GM12878 (cell line): ENCODE measurements around the gene NOP10. TPM values are rescaled to one million over a fixed set of nuclear protein-coding genes. Genes with fewer than 3 reads are reported as not detected.

Experiments
- ATAC-seq: fragments of 200-7000 bp; cut with Tn5 transposase; 3 replicates; pipeline ENCODE4 v1.9.1; 2020; ENCODE audit warnings: mild to moderate bottlenecking, moderate library complexity
- BruUV-seq: library from RNA; stranded (reverse); fragments of 400-500 nt; replicated peaks from 2 replicates; lab custom pipeline; 2021; lab: Mats Ljungman, UMichigan
- CTCF ChIA-PET: fragments of 300-600 bp; sonication (Branson Sonifier 250); formaldehyde crosslinking; extraction: SDS; loops from one replicate; lab custom pipeline; 2021; ENCODE audit warnings: inconsistent platforms; lab: Yijun Ruan, JAX
- POLR2A ChIA-PET: fragments of 350-600 bp; formaldehyde crosslinking; extraction: SDS; loops from one replicate; lab custom pipeline; 2021; ENCODE audit warnings: inconsistent platforms; lab: Charles Lee
- RAD21 ChIA-PET: fragments of 300-600 bp; sonication (Branson Sonifier 250); formaldehyde crosslinking; loops from one replicate; lab custom pipeline; 2023; ENCODE audit warnings: antibody characterized with exemption; ENCODE audit not compliant: unreplicated experiment; lab: Charles Lee
- SMC1A ChIA-PET: fragments of 300-600 bp; sonication (Branson Sonifier 250); formaldehyde crosslinking; loops from one replicate; lab custom pipeline; 2023; ENCODE audit not compliant: unreplicated experiment, uncharacterized antibody; lab: Charles Lee
- DNase-seq: peaks from one replicate; pipeline ENCODE4 v3.0.0-alpha.2; 2011; ENCODE audit warnings: low read depth, low spot score
- FAIRE-seq: peaks from 3 replicates; lab custom pipeline; 2011; peaks lifted over from hg19 to GRCh38; lab: Jason Lieb, UNC
- H2AFZ ChIP-seq: 2 replicates; pipeline ENCODE4 v1.6.0; 2011; ENCODE audit warnings: low read depth, low read length, control low read depth; ENCODE audit not compliant: control insufficient read depth
- H3K27ac ChIP-seq: 2 replicates; pipeline ENCODE4 v1.5.1; 2011; ENCODE audit warnings: control low read depth; ENCODE audit not compliant: control insufficient read depth, insufficient read depth
- H3K27me3 ChIP-seq, 2 experiments: replicated peaks in 1 of 2; 2 replicates each; pipeline versions ENCODE4 v1.6.0 to v1.6.1; 2011; ENCODE audit warnings: low read length in 1 of 2; ENCODE audit not compliant: control insufficient read depth in 2 of 2, insufficient read depth in 2 of 2
- H3K36me3 ChIP-seq, 2 experiments: 2 replicates each; pipeline ENCODE4 v1.5.1; 2011; ENCODE audit warnings: low read length in 1 of 2; ENCODE audit not compliant: control insufficient read depth in 2 of 2, insufficient read depth in 2 of 2
- H3K4me1 ChIP-seq: 2 replicates; pipeline ENCODE4 v1.6.1; 2011; ENCODE audit warnings: mild to moderate bottlenecking, low read length, moderate library complexity, mixed read lengths; ENCODE audit not compliant: control insufficient read depth, insufficient read depth
- H3K4me2 ChIP-seq: 2 replicates; pipeline ENCODE4 v1.6.0; 2011; ENCODE audit warnings: control low read depth; ENCODE audit not compliant: control insufficient read depth, insufficient read depth
- H3K4me3 ChIP-seq: fragments of 200-600 bp; sonication (generic); 2 replicates; pipeline ENCODE4 v1.5.1; 2016
- H3K79me2 ChIP-seq: 2 replicates; pipeline ENCODE4 v1.6.0; 2011; ENCODE audit warnings: low read length; ENCODE audit not compliant: control insufficient read depth, insufficient read depth
- H3K9ac ChIP-seq: 2 replicates; pipeline ENCODE4 v1.8.0; 2011; ENCODE audit warnings: low read length, control low read depth, mixed read lengths; ENCODE audit not compliant: control insufficient read depth, insufficient read depth
- H3K9me3 ChIP-seq: replicated peaks from 3 replicates; pipeline ENCODE4 v1.5.1; 2011; ENCODE audit warnings: mild to moderate bottlenecking, low read length; ENCODE audit not compliant: control insufficient read depth, insufficient read depth
- H4K20me1 ChIP-seq: 2 replicates; pipeline ENCODE4 v1.6.0; 2011; ENCODE audit not compliant: control insufficient read depth, insufficient read depth
- ATF7 ChIP-seq: fragments of 450-650 bp; IDR thresholded peaks from 2 replicates; pipeline ENCODE4 v1.6.1; 2016; ENCODE audit warnings: low read depth, mild to moderate bottlenecking
- ETV6 ChIP-seq, 2 experiments: fragments of 450-650 bp in 1 of 2; IDR thresholded peaks in 1 of 2; conservative IDR thresholded peaks in 1 of 2; 2 replicates each; pipeline ENCODE4 v1.6.1; 2014; ENCODE audit warnings: antibody characterized with exemption in 1 of 2, borderline replicate concordance in 1 of 2, low read depth in 1 of 2, mild to moderate bottlenecking in 1 of 2, moderate library complexity in 1 of 2
- JUND ChIP-seq: IDR thresholded peaks from 2 replicates; pipeline ENCODE4 v1.6.1; 2012; ENCODE audit warnings: low read depth, mild to moderate bottlenecking, low read length, improper control_type of control experiment, moderate library complexity
- KDM1A ChIP-seq: fragments of 200-600 bp; sonication (generic); IDR thresholded peaks from 2 replicates; pipeline ENCODE4 v1.6.1; 2016; ENCODE audit warnings: borderline replicate concordance
- MEF2B ChIP-seq: fragments of 450-650 bp; IDR thresholded peaks from 2 replicates; pipeline ENCODE4 v1.6.1; 2018; ENCODE audit warnings: mild to moderate bottlenecking, moderate library complexity; ENCODE audit not compliant: partially characterized antibody, poor library complexity, severe bottlenecking
- MTA2 ChIP-seq: fragments of 450-650 bp; IDR thresholded peaks from 2 replicates; pipeline ENCODE4 v1.6.1; 2016; ENCODE audit warnings: low read depth, mild to moderate bottlenecking, moderate library complexity
- RUNX3 ChIP-seq: IDR thresholded peaks from 2 replicates; pipeline ENCODE4 v1.6.1; 2012; ENCODE audit warnings: low read length, inconsistent platforms
- WGBS: methylation state at CpG from one replicate; pipeline ENCODE4 v1.1.6; 2016; ENCODE audit warnings: low lambda C conversion rate; ENCODE audit not compliant: insufficient replicate concordance, insufficient coverage; ENCODE audit errors: missing lambda C conversion rate; 5-methylcytosine and 5-hydroxymethylcytosine counted together
- in situ Hi-C: fragments of 300-500 bp; cut with MboI; formaldehyde crosslinking; loops from 9 replicates; pipeline ENCODE4 v1.14.3; 2018; ENCODE audit warnings: mixed read lengths
- intact Hi-C: fragments of 100-400 bp; cut with micrococcal nuclease; formaldehyde crosslinking; loops from one replicate; pipeline ENCODE4 v1.14.2; 2022; ENCODE audit not compliant: unreplicated experiment
- polyA plus RNA-seq, 11 experiments: library from polyadenylated mRNA; depleted of rRNA in 4 of 11; unstranded in 6 of 11; stranded (reverse) in 5 of 11; fragments of >200 nt; fragmentation: Nextera tagmentation in 4 of 11; fragmentation: Illumina TruSeq in 1 of 11; extraction: Ambion mirVana in 4 of 11; extraction: Trizol in 1 of 11; gene quantifications; 1 replicate in 1 of 11; 2 replicates in 10 of 11; pipeline versions ENCODE4 v1.2.1 to v1.2.3, GENCODE V29; 2011 to 2016; ENCODE audit warnings: inconsistent platforms in 2 of 11, missing spikeins in 2 of 11, low read depth in 1 of 11
- total RNA-seq, 4 experiments: library from RNA; depleted of rRNA in 3 of 4; stranded (reverse); fragments of >200 nt in 3 of 4; fragmentation: Illumina TruSeq in 1 of 4; extraction: Trizol in 1 of 4; gene quantifications; 2 replicates each; pipeline versions ENCODE4 v1.2.1 to v1.2.3, GENCODE V29; 2013 to 2021
- TF ChIP-seq, protein P1 (sequence below): IDR thresholded peaks from 2 replicates; pipeline ENCODE4 v1.6.1; 2012; ENCODE audit warnings: low read depth, low read length, improper control_type of control experiment
- TF ChIP-seq, protein P2 (sequence below): fragments of 450-650 bp; IDR thresholded peaks from 2 replicates; pipeline ENCODE4 v1.6.1; 2017; ENCODE audit warnings: mild to moderate bottlenecking, moderate library complexity
- TF ChIP-seq, protein P3 (sequence below): fragments of 450-650 bp; formaldehyde crosslinking; IDR thresholded peaks from 2 replicates; pipeline ENCODE4 v1.4.0; 2020; ENCODE audit warnings: mild to moderate bottlenecking, moderate library complexity

Gene NOP10
- total and polyA plus RNA-seq, 10 of the 15 experiments (the other 5 are each of a cell fraction or from before 2014, with no cell fraction given), result 225 to 1,778 (median 537) TPM

DNA sequence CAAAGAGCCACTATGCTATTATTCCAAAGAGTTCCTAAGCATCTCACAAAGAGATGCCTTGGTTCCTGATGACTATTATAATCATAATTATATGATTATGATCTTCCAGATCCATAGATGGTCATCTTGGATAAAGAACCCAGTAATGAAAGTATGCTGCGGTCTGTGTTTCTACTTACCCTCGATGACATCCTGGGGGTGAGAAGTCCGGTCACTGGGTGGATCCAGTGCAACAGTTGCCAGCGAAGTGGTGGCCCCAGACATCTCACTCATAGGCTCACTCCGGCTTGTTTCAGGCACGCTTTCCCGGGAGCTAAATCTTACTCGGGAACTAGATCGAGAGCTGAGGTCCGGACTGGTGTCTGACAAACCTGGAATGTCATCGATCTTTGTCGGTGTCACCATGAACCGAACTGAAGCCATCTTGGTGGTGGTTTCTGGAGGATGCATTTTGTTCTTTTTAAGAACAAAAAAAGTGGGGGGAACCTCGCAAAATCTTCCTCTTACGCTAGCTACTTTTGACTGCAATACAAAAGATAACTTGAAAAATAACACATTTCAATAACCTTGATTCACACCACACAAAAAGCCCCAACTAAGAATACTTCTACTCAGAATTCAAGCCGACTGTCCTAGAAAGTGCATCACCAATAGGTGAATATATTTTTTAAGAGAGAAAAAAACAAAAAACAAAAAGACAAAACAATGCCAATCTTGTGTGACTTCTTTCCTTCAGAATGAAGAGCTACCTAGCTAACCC is 6.5 kb downstream of the NOP10 start:
- H3K36me3 ChIP-seq, result peaks cover 0 to 5% of the 10 kb centered on the region in 2 experiments; a peak in 1 of 4 replicates
- ChIA-PET SMC1A (interaction anchor here (0.7 to 7.9 kb wide), 9 partner anchors 10 to 95 kb away, joined by 3 to 89 read pairs (median 8); partner anchors contain the start of gene LPCAT4), POLR2A (interaction anchor here (0.6 to 4.4 kb wide), 8 partner anchors 8 to 127 kb away, joined by 3 to 37 read pairs (median 10); partner anchors contain the start of genes EMC4 and LPCAT4), RAD21 (interaction anchor here (1.0 to 5.1 kb wide), 11 partner anchors 9 to 127 kb away, joined by 3 to 57 read pairs (median 4); partner anchors contain the start of gene LPCAT4), CTCF (interaction anchor here (0.6 to 4.5 kb wide), 8 partner anchors 8 to 252 kb away, joined by 3 to 26 read pairs (median 6); no protein-coding TSS in a partner anchor)
- no peaks in the 10 kb centered on the region for H3K27me3 ChIP-seq
- no peaks in the 10 kb centered on the region for H3K9me3 ChIP-seq
- peak overlapping the region; percentile 28; the same call in 1 of the 2 replicates for H2AFZ ChIP-seq
- ATAC-seq (peak; percentile 32), DNase-seq (no peak), FAIRE-seq (no peak)
- peaks cover 14% of the 10 kb centered on the region for H3K4me1 ChIP-seq
- peak overlapping the region; percentile 94 for H3K27ac ChIP-seq
- peak overlapping the region; percentile 72 for H3K4me3 ChIP-seq
- peaks cover 74% of the 10 kb centered on the region for H3K79me2 ChIP-seq
- H3K9ac ChIP-seq, result peak overlapping the region; percentile 89
- no peaks in the 10 kb centered on the region for H4K20me1 ChIP-seq
- TSS peak; percentile 34 for BruUV-seq
- WGBS, result under 1% methylated on average over 16 of the region's 16 CpGs
- intact Hi-C loops, result loop anchor here (5.0 kb wide), 1 partner anchor 94 kb away; no protein-coding TSS in a partner anchor
- H3K4me2 ChIP-seq, result peak overlapping the region; percentile 100
- in situ Hi-C loops, result no loop called here
- TF ChIP-seq MEF2B, result peak; percentile 29
- TF ChIP-seq, protein P1, sequence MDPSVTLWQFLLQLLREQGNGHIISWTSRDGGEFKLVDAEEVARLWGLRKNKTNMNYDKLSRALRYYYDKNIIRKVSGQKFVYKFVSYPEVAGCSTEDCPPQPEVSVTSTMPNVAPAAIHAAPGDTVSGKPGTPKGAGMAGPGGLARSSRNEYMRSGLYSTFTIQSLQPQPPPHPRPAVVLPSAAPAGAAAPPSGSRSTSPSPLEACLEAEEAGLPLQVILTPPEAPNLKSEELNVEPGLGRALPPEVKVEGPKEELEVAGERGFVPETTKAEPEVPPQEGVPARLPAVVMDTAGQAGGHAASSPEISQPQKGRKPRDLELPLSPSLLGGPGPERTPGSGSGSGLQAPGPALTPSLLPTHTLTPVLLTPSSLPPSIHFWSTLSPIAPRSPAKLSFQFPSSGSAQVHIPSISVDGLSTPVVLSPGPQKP, result no peak
- no peak for TF ChIP-seq JUND
- TF ChIP-seq MTA2, result no peak; the same call in 1 of the 2 replicates
- TF ChIP-seq RUNX3, result peak; percentile 65
- peak in 1 of 2 experiments; percentile 26; a peak in 1 of 4 replicates for TF ChIP-seq ETV6 (conservative IDR thresholded peaks at IDR 0.05 in 1 of 2, IDR thresholded peaks at IDR 0.05 in 1 of 2; ENCODE audit: borderline replicate concordance in 1 of 2, low read depth in 1 of 2)
- TF ChIP-seq ATF7, result peak; percentile 23; the same call in 1 of the 2 replicates
- TF ChIP-seq, protein P2, sequence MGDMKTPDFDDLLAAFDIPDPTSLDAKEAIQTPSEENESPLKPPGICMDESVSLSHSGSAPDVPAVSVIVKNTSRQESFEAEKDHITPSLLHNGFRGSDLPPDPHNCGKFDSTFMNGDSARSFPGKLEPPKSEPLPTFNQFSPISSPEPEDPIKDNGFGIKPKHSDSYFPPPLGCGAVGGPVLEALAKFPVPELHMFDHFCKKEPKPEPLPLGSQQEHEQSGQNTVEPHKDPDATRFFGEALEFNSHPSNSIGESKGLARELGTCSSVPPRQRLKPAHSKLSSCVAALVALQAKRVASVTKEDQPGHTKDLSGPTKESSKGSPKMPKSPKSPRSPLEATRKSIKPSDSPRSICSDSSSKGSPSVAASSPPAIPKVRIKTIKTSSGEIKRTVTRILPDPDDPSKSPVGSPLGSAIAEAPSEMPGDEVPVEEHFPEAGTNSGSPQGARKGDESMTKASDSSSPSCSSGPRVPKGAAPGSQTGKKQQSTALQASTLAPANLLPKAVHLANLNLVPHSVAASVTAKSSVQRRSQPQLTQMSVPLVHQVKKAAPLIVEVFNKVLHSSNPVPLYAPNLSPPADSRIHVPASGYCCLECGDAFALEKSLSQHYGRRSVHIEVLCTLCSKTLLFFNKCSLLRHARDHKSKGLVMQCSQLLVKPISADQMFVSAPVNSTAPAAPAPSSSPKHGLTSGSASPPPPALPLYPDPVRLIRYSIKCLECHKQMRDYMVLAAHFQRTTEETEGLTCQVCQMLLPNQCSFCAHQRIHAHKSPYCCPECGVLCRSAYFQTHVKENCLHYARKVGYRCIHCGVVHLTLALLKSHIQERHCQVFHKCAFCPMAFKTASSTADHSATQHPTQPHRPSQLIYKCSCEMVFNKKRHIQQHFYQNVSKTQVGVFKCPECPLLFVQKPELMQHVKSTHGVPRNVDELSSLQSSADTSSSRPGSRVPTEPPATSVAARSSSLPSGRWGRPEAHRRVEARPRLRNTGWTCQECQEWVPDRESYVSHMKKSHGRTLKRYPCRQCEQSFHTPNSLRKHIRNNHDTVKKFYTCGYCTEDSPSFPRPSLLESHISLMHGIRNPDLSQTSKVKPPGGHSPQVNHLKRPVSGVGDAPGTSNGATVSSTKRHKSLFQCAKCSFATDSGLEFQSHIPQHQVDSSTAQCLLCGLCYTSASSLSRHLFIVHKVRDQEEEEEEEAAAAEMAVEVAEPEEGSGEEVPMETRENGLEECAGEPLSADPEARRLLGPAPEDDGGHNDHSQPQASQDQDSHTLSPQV, result peak; percentile 99
- TF ChIP-seq, protein P3, sequence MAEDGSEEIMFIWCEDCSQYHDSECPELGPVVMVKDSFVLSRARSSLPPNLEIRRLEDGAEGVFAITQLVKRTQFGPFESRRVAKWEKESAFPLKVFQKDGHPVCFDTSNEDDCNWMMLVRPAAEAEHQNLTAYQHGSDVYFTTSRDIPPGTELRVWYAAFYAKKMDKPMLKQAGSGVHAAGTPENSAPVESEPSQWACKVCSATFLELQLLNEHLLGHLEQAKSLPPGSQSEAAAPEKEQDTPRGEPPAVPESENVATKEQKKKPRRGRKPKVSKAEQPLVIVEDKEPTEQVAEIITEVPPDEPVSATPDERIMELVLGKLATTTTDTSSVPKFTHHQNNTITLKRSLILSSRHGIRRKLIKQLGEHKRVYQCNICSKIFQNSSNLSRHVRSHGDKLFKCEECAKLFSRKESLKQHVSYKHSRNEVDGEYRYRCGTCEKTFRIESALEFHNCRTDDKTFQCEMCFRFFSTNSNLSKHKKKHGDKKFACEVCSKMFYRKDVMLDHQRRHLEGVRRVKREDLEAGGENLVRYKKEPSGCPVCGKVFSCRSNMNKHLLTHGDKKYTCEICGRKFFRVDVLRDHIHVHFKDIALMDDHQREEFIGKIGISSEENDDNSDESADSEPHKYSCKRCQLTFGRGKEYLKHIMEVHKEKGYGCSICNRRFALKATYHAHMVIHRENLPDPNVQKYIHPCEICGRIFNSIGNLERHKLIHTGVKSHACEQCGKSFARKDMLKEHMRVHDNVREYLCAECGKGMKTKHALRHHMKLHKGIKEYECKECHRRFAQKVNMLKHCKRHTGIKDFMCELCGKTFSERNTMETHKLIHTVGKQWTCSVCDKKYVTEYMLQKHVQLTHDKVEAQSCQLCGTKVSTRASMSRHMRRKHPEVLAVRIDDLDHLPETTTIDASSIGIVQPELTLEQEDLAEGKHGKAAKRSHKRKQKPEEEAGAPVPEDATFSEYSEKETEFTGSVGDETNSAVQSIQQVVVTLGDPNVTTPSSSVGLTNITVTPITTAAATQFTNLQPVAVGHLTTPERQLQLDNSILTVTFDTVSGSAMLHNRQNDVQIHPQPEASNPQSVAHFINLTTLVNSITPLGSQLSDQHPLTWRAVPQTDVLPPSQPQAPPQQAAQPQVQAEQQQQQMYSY, result peak; percentile 83
- no peak for TF ChIP-seq KDM1A
